ENCODE data around the gene PIEZO1.

Gene PIEZO1

GRCh38 chr16:88736496-88736895 is 48.5 kb downstream of the PIEZO1 start:
- no peaks in the 10 kb centered on the region for H3K36me3 Mint-ChIP-seq (ENCODE audit: low read depth)

GRCh38 chr16:88736088-88736487 is 48.9 kb downstream of the PIEZO1 start:
- H3K27ac Mint-ChIP-seq = no peak overlapping the region
- no peak overlapping the region for H3K4me3 Mint-ChIP-seq
- H3K9me3 Mint-ChIP-seq = no peaks in the 10 kb centered on the region
- H3K27me3 Mint-ChIP-seq = no peaks in the 10 kb centered on the region
- peaks cover 4% of the 10 kb centered on the region for H3K4me1 Mint-ChIP-seq (ENCODE audit: low read depth)
- H3K36me3 Mint-ChIP-seq (ENCODE audit: low read depth) = peaks cover 4% of the 10 kb centered on the region

More at GRCh38 chr16:88736496-88736895, 48.5 kb downstream of the PIEZO1 start:
- Mint-ChIP-seq H3K27me3 (no peaks in the 10 kb centered on the region), H3K27ac (no peak overlapping the region), H3K9me3 (no peaks in the 10 kb centered on the region), H3K4me3 (no peak overlapping the region), H3K4me1 (ENCODE audit: low read depth) (peaks cover under 1% of the 10 kb centered on the region)

- Mint-ChIP-seq H3K9me3 (no peaks in the 10 kb centered on the region), H3K27me3 (no peaks in the 10 kb centered on the region), H3K4me1 (ENCODE audit: low read depth) (peaks cover 4% of the 10 kb centered on the region), H3K27ac (no peak overlapping the region), H3K36me3 (ENCODE audit: low read depth) (peaks cover 6% of the 10 kb centered on the region), H3K4me3 (no peak overlapping the region)
These were observed 49.4 kb downstream of the PIEZO1 start for GRCh38 chr16:88735616-88736015.

GRCh38 chr16:88735121-88735520 is 49.9 kb downstream of the PIEZO1 start:
- H3K27ac Mint-ChIP-seq = no peak overlapping the region
- peaks cover 4% of the 10 kb centered on the region for H3K4me1 Mint-ChIP-seq (ENCODE audit: low read depth)
- H3K9me3 Mint-ChIP-seq = no peaks in the 10 kb centered on the region
- H3K4me3 Mint-ChIP-seq = no peak overlapping the region
- H3K27me3 Mint-ChIP-seq = no peaks in the 10 kb centered on the region
- H3K36me3 Mint-ChIP-seq (ENCODE audit: low read depth) = peaks cover 6% of the 10 kb centered on the region

- Mint-ChIP-seq H3K36me3 (ENCODE audit: low read depth) (peaks cover 10% of the 10 kb centered on the region), H3K4me1 (ENCODE audit: low read depth) (peaks cover 4% of the 10 kb centered on the region), H3K27me3 (no peaks in the 10 kb centered on the region), H3K27ac (no peak overlapping the region), H3K9me3 (no peaks in the 10 kb centered on the region), H3K4me3 (no peak overlapping the region)
These were observed 50.7 kb downstream of the PIEZO1 start for GRCh38 chr16:88734361-88734728.

GRCh38 chr16:88733630-88734360 is 51.2 kb downstream of the PIEZO1 start:
- H3K27ac Mint-ChIP-seq = no peak overlapping the region
- no peaks in the 10 kb centered on the region for H3K9me3 Mint-ChIP-seq
- H3K4me3 Mint-ChIP-seq = no peak overlapping the region
- peaks cover 10% of the 10 kb centered on the region for H3K36me3 Mint-ChIP-seq (ENCODE audit: low read depth)
- no peaks in the 10 kb centered on the region for H3K27me3 Mint-ChIP-seq
- H3K4me1 Mint-ChIP-seq (ENCODE audit: low read depth) = peaks cover 4% of the 10 kb centered on the region

- no peak overlapping the region for H3K4me3 Mint-ChIP-seq
- H3K9me3 Mint-ChIP-seq = no peaks in the 10 kb centered on the region
- peaks cover 10% of the 10 kb centered on the region for H3K36me3 Mint-ChIP-seq (ENCODE audit: low read depth)
- peaks cover 4% of the 10 kb centered on the region for H3K4me1 Mint-ChIP-seq (ENCODE audit: low read depth)
- H3K27me3 Mint-ChIP-seq = no peaks in the 10 kb centered on the region
- no peak overlapping the region for H3K27ac Mint-ChIP-seq
These were observed 52.1 kb downstream of the PIEZO1 start for GRCh38 chr16:88732961-88733294.

GRCh38 chr16:88732172-88732960 is 52.7 kb downstream of the PIEZO1 start:
- Mint-ChIP-seq H3K27me3 (no peaks in the 10 kb centered on the region), H3K36me3 (ENCODE audit: low read depth) (peaks cover 10% of the 10 kb centered on the region), H3K4me1 (ENCODE audit: low read depth) (peaks cover 4% of the 10 kb centered on the region), H3K27ac (no peak overlapping the region), H3K9me3 (no peaks in the 10 kb centered on the region), H3K4me3 (no peak overlapping the region)

GRCh38 chr16:88731699-88732098 is 53.3 kb downstream of the PIEZO1 start:
- Mint-ChIP-seq H3K36me3 (ENCODE audit: low read depth) (peaks cover 11% of the 10 kb centered on the region), H3K27ac (no peak overlapping the region), H3K9me3 (no peaks in the 10 kb centered on the region), H3K4me1 (ENCODE audit: low read depth) (peaks cover 4% of the 10 kb centered on the region), H3K4me3 (no peak overlapping the region), H3K27me3 (no peaks in the 10 kb centered on the region)

GRCh38 chr16:88730632-88731607 is 54.1 kb downstream of the PIEZO1 start:
- Mint-ChIP-seq H3K4me3 (no peak overlapping the region), H3K36me3 (ENCODE audit: low read depth) (peaks cover 13% of the 10 kb centered on the region), H3K4me1 (ENCODE audit: low read depth) (peaks cover 4% of the 10 kb centered on the region), H3K27me3 (no peaks in the 10 kb centered on the region), H3K27ac (no peak overlapping the region), H3K9me3 (no peaks in the 10 kb centered on the region)

- Mint-ChIP-seq H3K36me3 (ENCODE audit: low read depth) (peaks cover 13% of the 10 kb centered on the region), H3K27ac (no peak overlapping the region), H3K9me3 (no peaks in the 10 kb centered on the region), H3K4me1 (ENCODE audit: low read depth) (peaks cover 4% of the 10 kb centered on the region), H3K27me3 (no peaks in the 10 kb centered on the region), H3K4me3 (no peak overlapping the region)
These were observed 57.1 kb downstream of the PIEZO1 start for GRCh38 chr16:88727871-88728270.

- no peaks in the 10 kb centered on the region for H3K27me3 Mint-ChIP-seq
- H3K4me3 Mint-ChIP-seq = no peak overlapping the region
- no peaks in the 10 kb centered on the region for H3K9me3 Mint-ChIP-seq
- H3K36me3 Mint-ChIP-seq (ENCODE audit: low read depth) = peaks cover 13% of the 10 kb centered on the region
- H3K27ac Mint-ChIP-seq = no peak overlapping the region
- peaks cover 4% of the 10 kb centered on the region for H3K4me1 Mint-ChIP-seq (ENCODE audit: low read depth)
These were observed 58.0 kb downstream of the PIEZO1 start for GRCh38 chr16:88726981-88727380.

GRCh38 chr16:88726408-88726749 is 58.6 kb downstream of the PIEZO1 start:
- H3K36me3 Mint-ChIP-seq (ENCODE audit: low read depth) = peaks cover 12% of the 10 kb centered on the region

GRCh38 chr16:88725609-88726407 is 59.2 kb downstream of the PIEZO1 start:
- Mint-ChIP-seq H3K27me3 (no peaks in the 10 kb centered on the region), H3K9me3 (no peaks in the 10 kb centered on the region), H3K27ac (no peak overlapping the region), H3K4me1 (ENCODE audit: low read depth) (no peaks in the 10 kb centered on the region), H3K36me3 (ENCODE audit: low read depth) (peaks cover 7% of the 10 kb centered on the region), H3K4me3 (no peak overlapping the region)

More at GRCh38 chr16:88726408-88726749, 58.6 kb downstream of the PIEZO1 start:
- Mint-ChIP-seq H3K27ac (no peak overlapping the region), H3K4me3 (no peak overlapping the region), H3K27me3 (no peaks in the 10 kb centered on the region), H3K9me3 (no peaks in the 10 kb centered on the region), H3K4me1 (ENCODE audit: low read depth) (peaks cover 3% of the 10 kb centered on the region)
